Natural killer cell (primary cell): ENCODE data around the gene DNAL4. TPM values are rescaled to one million over a fixed set of nuclear protein-coding genes. Genes with fewer than 3 reads are reported as not detected.
A peak's percentile ranks its signal among the peaks of the same experiment; 100 is the strongest.

ENCODE experiments used
- ATAC-seq, 3 donors: fragments of 150-1000 bp in 2 of 3; fragments of 200-7000 bp in 1 of 3; cut with Tn5 transposase; 1 replicate in 1 of 3; 2 replicates in 2 of 3; pipeline ENCODE4 v1.10.0; 2021; ENCODE audit warnings: mild to moderate bottlenecking in 2 of 3, moderate library complexity in 2 of 3
- DNase-seq, 2 donors: peaks; one replicate each; pipeline versions ENCODE4 v3.0.0 to v3.0.0-alpha.2; 2013 to 2021; ENCODE audit warnings: mixed read lengths in 1 of 2
- H3K27ac ChIP-seq: one replicate; pipeline ENCODE4 v1.5.1; 2013; ENCODE audit warnings: mild to moderate bottlenecking, low read length
- H3K27me3 ChIP-seq: one replicate; pipeline ENCODE4 v1.6.1; 2013; ENCODE audit warnings: low read length; ENCODE audit not compliant: control insufficient read depth, insufficient read depth
- H3K36me3 ChIP-seq: one replicate; pipeline ENCODE4 v1.6.1; 2013; ENCODE audit warnings: low read length; ENCODE audit not compliant: control insufficient read depth, insufficient read depth
- H3K4me1 ChIP-seq: one replicate; pipeline ENCODE4 v1.6.1; 2013; ENCODE audit warnings: low read length; ENCODE audit not compliant: control insufficient read depth, insufficient read depth
- H3K4me3 ChIP-seq: one replicate; pipeline ENCODE4 v1.5.1; 2013; ENCODE audit warnings: low read length
- H3K9me3 ChIP-seq: one replicate; pipeline ENCODE4 v1.6.1; 2013; ENCODE audit warnings: low read length; ENCODE audit not compliant: control insufficient read depth, insufficient read depth
- H3K27ac Mint-ChIP-seq, 2 donors: one replicate each; pipeline ENCODE4 v1.8.0; 2022; ENCODE audit warnings: mild to moderate bottlenecking in 2 of 2, mixed read lengths in 2 of 2, moderate library complexity in 1 of 2
- H3K27me3 Mint-ChIP-seq, 2 donors: one replicate each; pipeline ENCODE4 v1.8.0; 2022; ENCODE audit warnings: low read depth in 2 of 2, mixed read lengths in 2 of 2
- H3K36me3 Mint-ChIP-seq: one replicate; pipeline ENCODE4 v1.8.0; 2022; ENCODE audit warnings: mixed read lengths
- H3K4me1 Mint-ChIP-seq, 2 donors: one replicate each; pipeline ENCODE4 v1.8.0; 2022; ENCODE audit warnings: mixed read lengths in 2 of 2
- H3K4me3 Mint-ChIP-seq: one replicate; pipeline ENCODE4 v1.8.0; 2022; ENCODE audit warnings: mild to moderate bottlenecking, moderate library complexity, mixed read lengths
- H3K9me3 Mint-ChIP-seq, 2 donors: one replicate each; pipeline ENCODE4 v1.8.0; 2022; ENCODE audit warnings: mixed read lengths in 2 of 2
- WGBS: methylation state at CpG from one replicate; pipeline ENCODE4 v1.1.7; 2013; ENCODE audit warnings: missing lambda C conversion rate; ENCODE audit not compliant: insufficient coverage; 5-methylcytosine and 5-hydroxymethylcytosine counted together
- intact Hi-C: fragments of 100-400 bp; cut with micrococcal nuclease; formaldehyde crosslinking; loops from one replicate; pipeline ENCODE4 v1.14.2; 2022
- total RNA-seq, 4 donors: library from RNA; stranded (reverse); fragments of 120-200 nt in 1 of 4; gene quantifications; one replicate each; pipeline versions ENCODE4 v1.2.3 to v1.2.4, GENCODE V29; 2013 to 2022
- TF ChIP-seq, protein P1 (sequence below): fragments of 200-600 bp; IDR thresholded peaks from one replicate; pipeline ENCODE4 v1.8.0; 2022; ENCODE audit warnings: antibody characterized with exemption

DNAL4 gene
- total RNA-seq, 3 donors from 2014 or later (not counting 1 experiment from before 2014, with no cell fraction given) = 5.4 to 9.8 (median 6.2) TPM

DNA sequence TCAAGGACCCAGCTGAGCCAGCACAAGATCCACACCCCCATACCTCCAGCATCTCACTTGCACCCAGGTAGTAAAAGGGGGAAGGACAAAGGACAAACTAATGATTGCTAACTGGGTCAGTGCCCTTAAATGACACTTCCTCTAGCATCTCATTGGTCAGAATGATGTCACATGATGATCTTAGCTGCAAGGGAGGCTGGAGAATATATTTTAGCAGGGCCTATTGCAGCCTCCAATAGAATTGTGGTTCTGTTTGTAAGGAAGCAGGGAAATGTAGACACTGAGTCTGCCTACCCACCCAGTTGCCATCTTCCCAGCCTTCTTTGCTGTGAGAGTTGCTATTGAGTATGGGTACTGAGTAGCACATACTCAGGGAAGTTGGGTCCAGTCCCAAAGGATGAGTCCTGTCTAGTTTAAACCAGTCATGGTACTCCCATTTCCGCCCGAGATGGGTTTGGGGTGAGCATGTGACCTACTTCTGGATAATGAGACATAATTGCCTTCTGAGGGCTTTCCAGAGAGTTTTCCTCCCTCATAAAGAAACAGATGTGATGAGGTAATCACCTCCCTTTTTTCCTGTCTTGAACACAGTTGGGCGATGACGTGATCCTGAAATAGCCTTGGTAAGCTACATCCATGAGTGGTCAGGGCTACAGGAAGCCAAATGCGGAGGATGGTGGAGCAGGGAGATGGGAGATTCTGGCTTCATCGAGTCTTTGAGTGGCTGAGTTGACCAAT lies 5.5 kb upstream of the DNAL4 start:
- TF ChIP-seq, protein P1, sequence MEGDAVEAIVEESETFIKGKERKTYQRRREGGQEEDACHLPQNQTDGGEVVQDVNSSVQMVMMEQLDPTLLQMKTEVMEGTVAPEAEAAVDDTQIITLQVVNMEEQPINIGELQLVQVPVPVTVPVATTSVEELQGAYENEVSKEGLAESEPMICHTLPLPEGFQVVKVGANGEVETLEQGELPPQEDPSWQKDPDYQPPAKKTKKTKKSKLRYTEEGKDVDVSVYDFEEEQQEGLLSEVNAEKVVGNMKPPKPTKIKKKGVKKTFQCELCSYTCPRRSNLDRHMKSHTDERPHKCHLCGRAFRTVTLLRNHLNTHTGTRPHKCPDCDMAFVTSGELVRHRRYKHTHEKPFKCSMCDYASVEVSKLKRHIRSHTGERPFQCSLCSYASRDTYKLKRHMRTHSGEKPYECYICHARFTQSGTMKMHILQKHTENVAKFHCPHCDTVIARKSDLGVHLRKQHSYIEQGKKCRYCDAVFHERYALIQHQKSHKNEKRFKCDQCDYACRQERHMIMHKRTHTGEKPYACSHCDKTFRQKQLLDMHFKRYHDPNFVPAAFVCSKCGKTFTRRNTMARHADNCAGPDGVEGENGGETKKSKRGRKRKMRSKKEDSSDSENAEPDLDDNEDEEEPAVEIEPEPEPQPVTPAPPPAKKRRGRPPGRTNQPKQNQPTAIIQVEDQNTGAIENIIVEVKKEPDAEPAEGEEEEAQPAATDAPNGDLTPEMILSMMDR = no peak
- Histone ChIP-seq H3K9me3 (peaks cover 5% of the 10 kb centered on the region), H3K36me3 (no peaks in the 10 kb centered on the region), H3K4me3 (no peak overlapping the region), H3K4me1 (peaks cover 2% of the 10 kb centered on the region), H3K27ac (no peak overlapping the region), H3K27me3 (no peaks in the 10 kb centered on the region)
- peaks cover 44 to 45% of the 10 kb centered on the region in 2 donors for H3K27me3 Mint-ChIP-seq
- H3K4me3 Mint-ChIP-seq = no peak overlapping the region
- no peaks in the 10 kb centered on the region for H3K9me3 Mint-ChIP-seq
- H3K27ac Mint-ChIP-seq = no peak overlapping the region
- DNase-seq (no peak), ATAC-seq (no peak)
- H3K4me1 Mint-ChIP-seq = peaks cover 6 to 16% of the 10 kb centered on the region in 2 donors
- no peaks in the 10 kb centered on the region for H3K36me3 Mint-ChIP-seq
- intact Hi-C loops = no loop called here
- 93% methylated on average over 6 of the region's 6 CpGs for WGBS

DNA sequence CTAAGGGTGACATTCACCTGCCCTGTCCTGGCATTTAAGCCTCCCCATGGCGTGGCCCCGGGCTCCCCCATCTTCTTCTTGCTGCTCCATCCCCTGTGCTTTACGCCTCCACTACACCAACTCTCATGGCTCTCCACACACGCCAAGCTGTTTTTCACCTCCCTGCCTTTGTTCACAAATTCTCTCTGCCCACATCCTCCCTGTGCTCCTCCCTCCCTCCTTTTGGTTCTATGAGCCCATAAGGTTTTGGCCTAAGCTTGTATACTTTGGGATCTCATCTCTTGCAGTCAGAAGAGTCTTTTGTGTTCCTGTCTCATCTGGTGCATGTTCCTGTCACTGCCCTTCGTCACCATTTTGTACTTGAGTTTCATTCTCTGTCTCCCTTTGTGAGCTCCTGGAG lies 4.6 kb upstream of the DNAL4 start:
- no peak overlapping the region for H3K4me3 Mint-ChIP-seq
- Histone ChIP-seq H3K9me3 (peaks cover 5% of the 10 kb centered on the region), H3K36me3 (no peaks in the 10 kb centered on the region), H3K27me3 (no peaks in the 10 kb centered on the region), H3K4me1 (peaks cover 5% of the 10 kb centered on the region), H3K4me3 (no peak overlapping the region), H3K27ac (no peak overlapping the region)
- H3K4me1 Mint-ChIP-seq = peaks cover 7 to 21% of the 10 kb centered on the region in 2 donors
- ATAC-seq (no peak), DNase-seq (peak in 1 of 2 donors; percentile 24)
- 55% methylated on average over 5 of the region's 5 CpGs for WGBS
- no peaks in the 10 kb centered on the region for H3K36me3 Mint-ChIP-seq
- H3K27ac Mint-ChIP-seq = no peak overlapping the region
- intact Hi-C loops = no loop called here
- H3K27me3 Mint-ChIP-seq = peaks cover 38 to 39% of the 10 kb centered on the region in 2 donors
- TF ChIP-seq, protein P1 = no peak
- H3K9me3 Mint-ChIP-seq = no peaks in the 10 kb centered on the region

DNA sequence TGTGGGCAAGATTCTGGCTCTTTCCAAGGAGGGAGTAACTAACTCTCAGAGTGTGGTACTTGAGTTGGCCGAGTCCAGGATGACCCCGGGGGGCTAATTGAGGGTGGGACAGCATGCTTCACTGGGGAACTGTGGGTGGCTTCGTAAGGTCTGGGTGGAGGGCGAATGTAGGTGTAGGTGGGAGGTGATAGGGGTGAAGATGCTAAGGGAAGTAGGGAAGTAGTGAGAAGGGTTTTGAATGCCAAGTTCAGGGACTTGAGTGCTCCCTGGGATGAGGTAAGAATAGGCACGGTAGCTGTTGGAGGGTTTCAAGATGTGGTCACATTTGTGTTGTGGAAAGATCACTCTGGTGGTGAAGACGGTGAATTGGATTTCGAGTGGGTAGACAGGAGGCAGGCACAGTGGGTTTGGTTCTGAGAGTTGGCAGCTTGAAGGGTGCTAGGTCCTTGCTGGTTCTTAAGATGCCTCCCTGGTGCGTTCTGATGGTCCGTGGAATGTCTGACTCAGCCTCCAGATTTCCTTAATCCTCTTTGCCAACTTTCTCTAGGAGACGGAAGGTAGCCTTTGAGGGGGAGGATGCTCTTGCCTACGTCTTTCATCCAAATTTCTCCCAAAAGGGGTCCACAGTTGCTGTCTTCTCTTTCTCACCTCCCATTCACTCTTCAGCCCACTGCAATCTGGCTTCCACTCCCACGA lies 2.5 kb upstream of the DNAL4 start:
- H3K4me1 Mint-ChIP-seq = peaks cover 14 to 26% of the 10 kb centered on the region in 2 donors
- no peak overlapping the region for H3K4me3 Mint-ChIP-seq
- H3K4me1 ChIP-seq = peaks cover 12% of the 10 kb centered on the region
- H3K4me3 ChIP-seq = no peak overlapping the region
- intact Hi-C loops = no loop called here
- no peak overlapping the region for H3K27ac ChIP-seq
- 86% methylated on average over 12 of the region's 12 CpGs for WGBS
- no peak overlapping the region for H3K27ac Mint-ChIP-seq
- ATAC-seq (no peak), DNase-seq (no peak)
- H3K9me3 Mint-ChIP-seq = no peaks in the 10 kb centered on the region
- no peaks in the 10 kb centered on the region for H3K36me3 Mint-ChIP-seq
- H3K9me3 ChIP-seq = peaks cover 5% of the 10 kb centered on the region
- TF ChIP-seq, protein P1 = no peak
- no peaks in the 10 kb centered on the region for H3K36me3 ChIP-seq
- peaks cover 29 to 32% of the 10 kb centered on the region in 2 donors for H3K27me3 Mint-ChIP-seq
- H3K27me3 ChIP-seq = no peaks in the 10 kb centered on the region
